ENCODE measurements around the gene TTI1. TPM values are rescaled to one million over a fixed set of nuclear protein-coding genes. Genes with fewer than 3 reads are reported as not detected.

Gene TTI1
- total RNA-seq, 1 donor from 2014 or later: 51.9 TPM

GRCh38 chr20:37999526-38000263 lies 33.6 kb downstream of the TTI1 start:
- no peak for DNase-seq (ENCODE audit: low spot score, unreplicated experiment)
- Mint-ChIP-seq H3K4me3 (ENCODE audit: low read depth) (no peak overlapping the region), H3K27ac (no peak overlapping the region), H3K4me1 (ENCODE audit: low read depth) (no peaks in the 10 kb centered on the region), H3K36me3 (ENCODE audit: insufficient read depth) (peaks cover 23% of the 10 kb centered on the region), H3K9me3 (ENCODE audit: low read depth) (no peaks in the 10 kb centered on the region), H3K27me3 (no peaks in the 10 kb centered on the region)
- TF ChIP-seq, protein P1, sequence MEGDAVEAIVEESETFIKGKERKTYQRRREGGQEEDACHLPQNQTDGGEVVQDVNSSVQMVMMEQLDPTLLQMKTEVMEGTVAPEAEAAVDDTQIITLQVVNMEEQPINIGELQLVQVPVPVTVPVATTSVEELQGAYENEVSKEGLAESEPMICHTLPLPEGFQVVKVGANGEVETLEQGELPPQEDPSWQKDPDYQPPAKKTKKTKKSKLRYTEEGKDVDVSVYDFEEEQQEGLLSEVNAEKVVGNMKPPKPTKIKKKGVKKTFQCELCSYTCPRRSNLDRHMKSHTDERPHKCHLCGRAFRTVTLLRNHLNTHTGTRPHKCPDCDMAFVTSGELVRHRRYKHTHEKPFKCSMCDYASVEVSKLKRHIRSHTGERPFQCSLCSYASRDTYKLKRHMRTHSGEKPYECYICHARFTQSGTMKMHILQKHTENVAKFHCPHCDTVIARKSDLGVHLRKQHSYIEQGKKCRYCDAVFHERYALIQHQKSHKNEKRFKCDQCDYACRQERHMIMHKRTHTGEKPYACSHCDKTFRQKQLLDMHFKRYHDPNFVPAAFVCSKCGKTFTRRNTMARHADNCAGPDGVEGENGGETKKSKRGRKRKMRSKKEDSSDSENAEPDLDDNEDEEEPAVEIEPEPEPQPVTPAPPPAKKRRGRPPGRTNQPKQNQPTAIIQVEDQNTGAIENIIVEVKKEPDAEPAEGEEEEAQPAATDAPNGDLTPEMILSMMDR (IDR thresholded peaks at IDR 0.05; ENCODE audit: unreplicated experiment): no peak

- H3K27ac Mint-ChIP-seq: no peak overlapping the region
- no peak overlapping the region for H3K4me3 Mint-ChIP-seq (ENCODE audit: low read depth)
- no peaks in the 10 kb centered on the region for H3K9me3 Mint-ChIP-seq (ENCODE audit: low read depth)
- H3K4me1 Mint-ChIP-seq (ENCODE audit: low read depth): no peaks in the 10 kb centered on the region
- H3K36me3 Mint-ChIP-seq (ENCODE audit: insufficient read depth): peaks cover 25% of the 10 kb centered on the region
- TF ChIP-seq, protein P1 (IDR thresholded peaks at IDR 0.05; ENCODE audit: unreplicated experiment): no peak
- H3K27me3 Mint-ChIP-seq: no peaks in the 10 kb centered on the region
- no peak for DNase-seq (ENCODE audit: low spot score, unreplicated experiment)
These were observed 35.7 kb downstream of the TTI1 start for GRCh38 chr20:37997516-37997915.

- Mint-ChIP-seq H3K27ac (no peak overlapping the region), H3K27me3 (no peaks in the 10 kb centered on the region), H3K4me1 (ENCODE audit: low read depth) (peaks cover 4% of the 10 kb centered on the region), H3K4me3 (ENCODE audit: low read depth) (no peak overlapping the region), H3K36me3 (ENCODE audit: insufficient read depth) (peaks cover 23% of the 10 kb centered on the region), H3K9me3 (ENCODE audit: low read depth) (no peaks in the 10 kb centered on the region)
- no peak for DNase-seq (ENCODE audit: low spot score, unreplicated experiment)
- TF ChIP-seq, protein P1 (IDR thresholded peaks at IDR 0.05; ENCODE audit: unreplicated experiment): no peak
These were observed 37.2 kb downstream of the TTI1 start for GRCh38 chr20:37995856-37996605.

- Mint-ChIP-seq H3K27me3 (no peaks in the 10 kb centered on the region), H3K36me3 (ENCODE audit: insufficient read depth) (peaks cover 17% of the 10 kb centered on the region), H3K9me3 (ENCODE audit: low read depth) (no peaks in the 10 kb centered on the region), H3K4me1 (ENCODE audit: low read depth) (peaks cover 11% of the 10 kb centered on the region), H3K4me3 (ENCODE audit: low read depth) (no peak overlapping the region), H3K27ac (peak overlapping the region; percentile 29)
- TF ChIP-seq, protein P1 (IDR thresholded peaks at IDR 0.05; ENCODE audit: unreplicated experiment): no peak
- no peak for DNase-seq (ENCODE audit: low spot score, unreplicated experiment)
These were observed 38.7 kb downstream of the TTI1 start for GRCh38 chr20:37994512-37994911.

DNA sequence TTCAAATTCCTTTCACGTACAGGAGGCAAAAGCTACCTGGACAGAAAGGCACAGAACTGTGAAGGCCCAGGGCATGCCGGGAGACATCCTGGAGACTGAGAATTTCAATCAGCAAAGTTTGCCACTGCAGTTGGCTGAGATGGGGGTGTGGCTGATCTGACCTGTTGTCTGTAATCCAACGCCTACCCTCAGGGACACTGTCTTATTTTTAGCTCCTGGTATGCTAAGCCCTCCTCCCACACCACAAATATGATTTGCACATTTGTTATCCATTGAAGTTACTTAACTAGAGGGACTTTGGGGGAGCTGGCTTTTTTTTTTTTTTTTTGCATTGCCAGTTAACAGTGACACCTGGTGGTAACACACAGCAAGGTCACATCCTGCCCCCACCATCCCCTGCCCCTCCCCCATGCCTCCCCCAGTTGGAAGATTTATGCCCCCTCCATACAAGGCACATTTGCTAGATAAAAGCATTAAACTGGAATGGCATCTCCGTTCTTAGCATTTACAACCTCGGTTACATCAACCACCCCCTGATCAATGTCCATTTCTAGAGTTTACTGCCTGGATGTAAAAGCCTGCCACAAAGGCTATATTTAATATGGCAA lies 40.4 kb downstream of the TTI1 start:
- DNase-seq (ENCODE audit: low spot score, unreplicated experiment): no peak
- Mint-ChIP-seq H3K4me3 (ENCODE audit: low read depth) (no peak overlapping the region), H3K4me1 (ENCODE audit: low read depth) (peaks cover 17% of the 10 kb centered on the region), H3K36me3 (ENCODE audit: insufficient read depth) (peaks cover 13% of the 10 kb centered on the region), H3K9me3 (ENCODE audit: low read depth) (no peaks in the 10 kb centered on the region), H3K27me3 (no peaks in the 10 kb centered on the region), H3K27ac (no peak overlapping the region)
- TF ChIP-seq, protein P1 (IDR thresholded peaks at IDR 0.05; ENCODE audit: unreplicated experiment): peak; percentile 76

Data from progenitor cell of endocrine pancreas (in vitro differentiated cells).